ENCODE results near the gene LRRC19.
A peak's percentile ranks its signal among the peaks of the same experiment; 100 is the strongest.

LRRC19 gene

GRCh38 chr9:27029186-27029585 is 23.7 kb upstream of the LRRC19 start:
- no peak for DNase-seq (ENCODE audit: low read depth)
- TF ChIP-seq MAX (IDR thresholded peaks at IDR 0.05; ENCODE audit: low read depth, low read length), result no peak
- TF ChIP-seq MYC (IDR thresholded peaks at IDR 0.05; ENCODE audit: low read depth, low read length), result no peak
- no peak overlapping the region for H3K4me3 ChIP-seq (ENCODE audit: low read depth, low read length)

GRCh38 chr9:27022920-27023319 is 17.4 kb upstream of the LRRC19 start:
- H3K4me3 ChIP-seq (ENCODE audit: low read depth, low read length), result no peak overlapping the region
- TF ChIP-seq MYC (IDR thresholded peaks at IDR 0.05; ENCODE audit: low read depth, low read length) (no peak), POLR2A (IDR thresholded peaks at IDR 0.05; ENCODE audit: extremely low read depth, insufficient read length) (no peak), CTCF (IDR thresholded peaks at IDR 0.05; ENCODE audit: low read depth, low read length) (no peak), MAX (IDR thresholded peaks at IDR 0.05; ENCODE audit: low read depth, low read length) (no peak)
- DNase-seq (ENCODE audit: low read depth), result no peak

- H3K4me3 ChIP-seq (ENCODE audit: low read depth, low read length), result no peak overlapping the region
- TF ChIP-seq POLR2A (IDR thresholded peaks at IDR 0.05; ENCODE audit: extremely low read depth, insufficient read length) (no peak), MYC (IDR thresholded peaks at IDR 0.05; ENCODE audit: low read depth, low read length) (no peak), CTCF (IDR thresholded peaks at IDR 0.05; ENCODE audit: low read depth, low read length) (no peak), MAX (IDR thresholded peaks at IDR 0.05; ENCODE audit: low read depth, low read length) (no peak)
- peak; percentile 25 for DNase-seq (ENCODE audit: low read depth)
Observed at GRCh38 chr9:27019589-27019988, 14.1 kb upstream of the LRRC19 start.

- H3K4me3 ChIP-seq (ENCODE audit: low read depth, low read length), result no peak overlapping the region
- no peak for DNase-seq (ENCODE audit: low read depth)
- no peak for TF ChIP-seq POLR2A (IDR thresholded peaks at IDR 0.05; ENCODE audit: extremely low read depth, insufficient read length)
- TF ChIP-seq CTCF (IDR thresholded peaks at IDR 0.05; ENCODE audit: low read depth, low read length), result no peak
- TF ChIP-seq MAX (IDR thresholded peaks at IDR 0.05; ENCODE audit: low read depth, low read length), result no peak
- TF ChIP-seq MYC (IDR thresholded peaks at IDR 0.05; ENCODE audit: low read depth, low read length), result no peak
Observed at GRCh38 chr9:27003426-27004077, 1.9 kb downstream of the LRRC19 start.

GRCh38 chr9:26995810-26996209 is 9.7 kb downstream of the LRRC19 start:
- H3K4me3 ChIP-seq (ENCODE audit: low read depth, low read length), result no peak overlapping the region
- no peak for TF ChIP-seq MAX (IDR thresholded peaks at IDR 0.05; ENCODE audit: low read depth, low read length)
- no peak for TF ChIP-seq CTCF (IDR thresholded peaks at IDR 0.05; ENCODE audit: low read depth, low read length)
- TF ChIP-seq POLR2A (IDR thresholded peaks at IDR 0.05; ENCODE audit: extremely low read depth, insufficient read length), result no peak
- no peak for TF ChIP-seq MYC (IDR thresholded peaks at IDR 0.05; ENCODE audit: low read depth, low read length)
- no peak for DNase-seq (ENCODE audit: low read depth)

GRCh38 chr9:26983340-26983739 is 22.1 kb downstream of the LRRC19 start:
- TF ChIP-seq POLR2A (IDR thresholded peaks at IDR 0.05; ENCODE audit: extremely low read depth, insufficient read length) (no peak), CTCF (IDR thresholded peaks at IDR 0.05; ENCODE audit: low read depth, low read length) (no peak), MAX (IDR thresholded peaks at IDR 0.05; ENCODE audit: low read depth, low read length) (no peak), MYC (IDR thresholded peaks at IDR 0.05; ENCODE audit: low read depth, low read length) (no peak)
- no peak overlapping the region for H3K4me3 ChIP-seq (ENCODE audit: low read depth, low read length)
- peak; percentile 24 for DNase-seq (ENCODE audit: low read depth)

All from NB4 (cell line).